Cardiac muscle cell (in vitro differentiated cells and primary cell): ENCODE data around the gene PFKFB4. TPM values are rescaled to one million over a fixed set of nuclear protein-coding genes. Genes with fewer than 3 reads are reported as not detected.
"Not testable (repeated sequence)": the region's sequence is repeated elsewhere in the genome, so short reads cannot be mapped to it uniquely, and the experiment has no call there.

Experiments
- DNase-seq, 2 donors: peaks; one replicate each; pipeline versions ENCODE4 v3.0.0 to v3.0.0-alpha.2; 2010 to 2017; ENCODE audit warnings: low read depth in 1 of 2, low spot score in 1 of 2
- H3K27ac ChIP-seq: fragments of 200-600 bp; sonication (generic); 2 replicates; pipeline ENCODE4 v1.5.1; 2016
- H3K27me3 ChIP-seq: fragments of 200-600 bp; sonication (generic); 2 replicates; pipeline ENCODE4 v1.6.0; 2016; ENCODE audit warnings: control low read depth
- H3K36me3 ChIP-seq: fragments of 200-600 bp; sonication (generic); 2 replicates; pipeline ENCODE4 v1.5.1; 2016; ENCODE audit warnings: control low read depth
- H3K4me1 ChIP-seq: fragments of 200-600 bp; sonication (generic); 2 replicates; pipeline ENCODE4 v1.8.1; 2017; ENCODE audit warnings: low read depth, mild to moderate bottlenecking, mixed run types
- H3K4me3 ChIP-seq: fragments of 200-600 bp; sonication (generic); 2 replicates; pipeline ENCODE4 v1.5.1; 2016; ENCODE audit warnings: mild to moderate bottlenecking
- H3K9me3 ChIP-seq: fragments of 200-600 bp; sonication (generic); 2 replicates; pipeline ENCODE4 v1.5.1; 2017; ENCODE audit warnings: low read depth, mild to moderate bottlenecking, control low read depth
- polyA plus RNA-seq: library from polyadenylated mRNA; unstranded; fragments of >200 nt; fragmentation: Nextera tagmentation; extraction: Ambion mirVana; gene quantifications from 2 replicates; pipeline ENCODE4 v1.2.1, GENCODE V29; 2016
- total RNA-seq: library from RNA; depleted of rRNA; stranded (reverse); fragments of >200 nt; gene quantifications from 2 replicates; pipeline ENCODE4 v1.2.3, GENCODE V29; 2016
- TF ChIP-seq, protein P1 (sequence below): IDR thresholded peaks from 2 replicates; pipeline ENCODE4 v1.5.1; 2012; ENCODE audit warnings: low read depth, mild to moderate bottlenecking, low read length

Gene PFKFB4
- total and polyA plus RNA-seq, 2 experiments from 2014 or later = 64.9 to 74.7 TPM

DNA sequence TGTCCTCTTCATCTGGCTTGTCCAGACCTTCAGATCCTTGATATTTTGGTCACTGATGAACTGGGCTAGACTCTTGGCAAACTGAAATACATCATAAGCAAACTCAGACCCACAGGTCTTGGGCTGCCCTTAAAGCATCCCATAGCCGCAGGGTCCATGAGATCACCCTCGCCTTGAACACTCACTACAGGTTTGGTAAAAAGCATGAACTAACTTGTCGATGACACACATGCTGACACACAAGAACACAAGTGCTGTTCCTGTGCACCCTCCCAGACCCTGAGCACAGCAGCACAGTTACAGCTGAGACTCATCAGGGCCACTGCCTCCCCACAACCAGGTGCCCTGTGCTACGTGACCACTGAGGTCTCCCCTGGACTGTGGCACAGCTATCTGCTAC is 21.0 kb downstream of the PFKFB4 start:
- Histone ChIP-seq H3K27ac (no peak overlapping the region), H3K4me3 (no peak overlapping the region), H3K27me3 (no peaks in the 10 kb centered on the region), H3K4me1 (no peaks in the 10 kb centered on the region), H3K9me3 (no peaks in the 10 kb centered on the region), H3K36me3 (peaks cover 79% of the 10 kb centered on the region)
- no peak for DNase-seq
- TF ChIP-seq, protein P1, sequence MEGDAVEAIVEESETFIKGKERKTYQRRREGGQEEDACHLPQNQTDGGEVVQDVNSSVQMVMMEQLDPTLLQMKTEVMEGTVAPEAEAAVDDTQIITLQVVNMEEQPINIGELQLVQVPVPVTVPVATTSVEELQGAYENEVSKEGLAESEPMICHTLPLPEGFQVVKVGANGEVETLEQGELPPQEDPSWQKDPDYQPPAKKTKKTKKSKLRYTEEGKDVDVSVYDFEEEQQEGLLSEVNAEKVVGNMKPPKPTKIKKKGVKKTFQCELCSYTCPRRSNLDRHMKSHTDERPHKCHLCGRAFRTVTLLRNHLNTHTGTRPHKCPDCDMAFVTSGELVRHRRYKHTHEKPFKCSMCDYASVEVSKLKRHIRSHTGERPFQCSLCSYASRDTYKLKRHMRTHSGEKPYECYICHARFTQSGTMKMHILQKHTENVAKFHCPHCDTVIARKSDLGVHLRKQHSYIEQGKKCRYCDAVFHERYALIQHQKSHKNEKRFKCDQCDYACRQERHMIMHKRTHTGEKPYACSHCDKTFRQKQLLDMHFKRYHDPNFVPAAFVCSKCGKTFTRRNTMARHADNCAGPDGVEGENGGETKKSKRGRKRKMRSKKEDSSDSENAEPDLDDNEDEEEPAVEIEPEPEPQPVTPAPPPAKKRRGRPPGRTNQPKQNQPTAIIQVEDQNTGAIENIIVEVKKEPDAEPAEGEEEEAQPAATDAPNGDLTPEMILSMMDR = no peak

DNA sequence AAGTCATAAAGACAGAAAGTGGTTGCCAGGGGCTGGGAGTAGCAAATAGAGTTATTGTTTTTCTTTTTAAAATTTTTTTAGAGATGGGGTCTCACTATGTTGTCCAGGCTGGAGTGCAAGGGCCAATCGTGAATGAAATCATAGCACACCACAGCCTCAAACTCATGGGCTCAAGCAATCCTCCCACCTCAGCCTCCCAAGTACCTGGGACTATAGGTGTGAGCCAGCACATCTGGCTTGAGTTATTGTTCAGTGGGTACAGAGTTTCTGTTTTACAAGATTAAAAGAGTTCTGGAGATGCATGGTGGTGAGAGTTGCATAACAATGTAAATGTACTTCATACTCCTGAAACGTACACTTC is 23.6 kb downstream of the PFKFB4 start:
- TF ChIP-seq, protein P1 = no peak
- DNase-seq = no peak
- H3K36me3 ChIP-seq = peaks cover 79% of the 10 kb centered on the region
- no peak overlapping the region for H3K27ac ChIP-seq
- no peaks in the 10 kb centered on the region for H3K27me3 ChIP-seq
- no peaks in the 10 kb centered on the region for H3K4me1 ChIP-seq
- H3K9me3 ChIP-seq = no peaks in the 10 kb centered on the region
- H3K4me3 ChIP-seq = no peak overlapping the region

DNA sequence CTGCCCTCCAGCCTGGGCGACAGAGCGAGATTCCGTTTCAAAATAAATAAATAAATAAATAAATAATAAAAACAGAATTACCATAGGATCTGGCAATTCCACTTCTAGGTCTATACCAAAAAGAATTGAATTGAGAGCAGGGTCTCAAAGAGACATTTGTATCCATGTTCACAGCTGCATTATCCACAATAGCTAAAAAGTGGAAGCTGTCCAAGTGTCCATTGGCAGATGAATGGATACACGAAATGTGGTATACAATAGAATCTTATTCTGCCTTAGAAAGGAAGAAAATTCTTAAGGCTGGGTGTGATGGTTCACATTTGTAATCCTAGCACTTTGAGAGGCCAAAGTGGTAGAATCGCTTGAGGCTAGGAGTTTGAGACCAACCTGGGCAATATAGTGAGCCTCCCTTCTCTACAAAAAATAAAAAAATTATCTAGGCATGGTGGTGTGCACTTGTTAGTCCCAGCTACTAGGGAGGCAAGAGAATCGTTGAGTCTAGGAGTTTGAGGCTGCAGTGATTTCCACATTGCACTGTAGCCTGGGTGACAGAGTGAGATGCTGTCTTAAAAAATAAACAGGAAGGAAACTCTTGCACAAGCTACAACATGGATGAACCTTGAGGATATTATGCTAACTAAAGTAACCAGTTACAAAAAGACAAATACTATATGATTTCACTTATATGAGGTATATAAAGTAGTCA is 24.2 kb downstream of the PFKFB4 start:
- no peaks in the 10 kb centered on the region for H3K9me3 ChIP-seq
- TF ChIP-seq, protein P1 = no peak
- no peak for DNase-seq
- H3K4me1 ChIP-seq = no peaks in the 10 kb centered on the region
- no peak overlapping the region for H3K4me3 ChIP-seq
- H3K27me3 ChIP-seq = no peaks in the 10 kb centered on the region
- H3K36me3 ChIP-seq = peaks cover 78% of the 10 kb centered on the region
- H3K27ac ChIP-seq = no peak overlapping the region

DNA sequence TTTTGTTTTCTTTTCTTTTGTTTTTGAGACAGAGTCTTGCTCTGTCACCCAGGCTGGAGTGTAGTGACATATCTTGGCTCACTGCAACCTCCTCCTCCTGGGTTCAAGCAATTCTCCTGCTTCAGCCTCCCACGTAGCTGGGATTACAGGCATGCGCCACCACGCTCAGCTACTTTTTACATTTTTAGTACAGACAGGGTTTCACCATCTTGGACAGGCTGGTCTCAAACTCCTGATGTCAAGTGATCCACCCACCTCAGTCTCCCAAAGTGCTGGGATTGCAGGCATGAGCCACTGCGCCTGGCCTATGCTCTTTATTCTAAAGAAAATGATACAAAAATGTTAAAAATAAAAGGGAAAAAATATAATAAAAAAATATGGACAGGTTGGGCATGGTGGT is 25.9 kb downstream of the PFKFB4 start:
- H3K4me1 ChIP-seq, DNase-seq, H3K27ac ChIP-seq, H3K27me3 ChIP-seq, H3K9me3 ChIP-seq, H3K4me3 ChIP-seq: not testable (repeated sequence)
- peaks cover 80% of the 10 kb centered on the region for H3K36me3 ChIP-seq

DNA sequence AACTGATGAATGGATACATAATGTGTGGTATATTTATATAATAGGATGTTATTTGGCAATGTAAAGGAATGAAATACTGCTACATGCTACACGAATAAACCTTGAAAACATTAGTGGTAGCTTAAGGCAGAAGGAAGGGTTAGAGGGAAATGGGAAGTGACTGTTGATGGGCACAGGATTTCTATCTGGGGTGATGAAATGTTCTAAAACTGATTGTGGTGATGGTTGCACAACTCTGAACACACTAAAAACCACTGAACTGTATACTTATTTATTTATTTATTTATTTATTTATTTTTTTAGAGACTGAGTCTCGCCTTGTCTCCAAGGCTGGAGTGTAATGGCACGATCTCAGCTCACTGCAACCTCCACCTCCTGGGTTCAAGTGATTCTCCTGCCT is 27.8 kb downstream of the PFKFB4 start:
- DNase-seq = peak in 1 of 2 donors; percentile 46
- TF ChIP-seq, protein P1 = no peak
- no peak overlapping the region for H3K27ac ChIP-seq
- no peaks in the 10 kb centered on the region for H3K9me3 ChIP-seq
- peaks cover 78% of the 10 kb centered on the region for H3K36me3 ChIP-seq
- H3K4me3 ChIP-seq = no peak overlapping the region
- no peaks in the 10 kb centered on the region for H3K4me1 ChIP-seq
- H3K27me3 ChIP-seq = no peaks in the 10 kb centered on the region

DNA sequence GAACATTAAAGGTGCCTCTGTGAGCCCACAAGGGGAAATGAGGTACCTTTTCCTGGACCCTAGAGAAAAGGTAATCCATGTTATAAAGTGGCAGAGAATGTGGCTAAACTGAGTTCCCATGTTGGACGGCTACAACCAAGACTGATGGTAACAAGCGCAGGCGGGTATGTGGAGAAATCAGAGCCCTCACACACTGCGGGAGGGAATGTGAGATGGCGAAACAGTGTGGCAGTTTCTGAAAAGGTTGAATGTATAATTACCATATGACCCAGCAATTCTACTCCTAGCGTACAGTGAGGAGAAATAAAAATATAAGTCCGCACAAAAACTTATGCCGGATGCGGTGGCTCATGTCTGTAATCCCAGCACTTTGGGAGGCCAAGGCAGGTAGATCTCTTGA is 28.6 kb downstream of the PFKFB4 start:
- Histone ChIP-seq H3K27ac (no peak overlapping the region), H3K4me3 (no peak overlapping the region), H3K36me3 (peaks cover 77% of the 10 kb centered on the region), H3K27me3 (no peaks in the 10 kb centered on the region), H3K9me3 (no peaks in the 10 kb centered on the region), H3K4me1 (no peaks in the 10 kb centered on the region)
- no peak for DNase-seq
- TF ChIP-seq, protein P1 = no peak
